ENCODE results near the gene ZNF697.
"Not testable (repeated sequence)": the region's sequence is repeated elsewhere in the genome, so short reads cannot be mapped to it uniquely, and the experiment has no call there.

DNA sequence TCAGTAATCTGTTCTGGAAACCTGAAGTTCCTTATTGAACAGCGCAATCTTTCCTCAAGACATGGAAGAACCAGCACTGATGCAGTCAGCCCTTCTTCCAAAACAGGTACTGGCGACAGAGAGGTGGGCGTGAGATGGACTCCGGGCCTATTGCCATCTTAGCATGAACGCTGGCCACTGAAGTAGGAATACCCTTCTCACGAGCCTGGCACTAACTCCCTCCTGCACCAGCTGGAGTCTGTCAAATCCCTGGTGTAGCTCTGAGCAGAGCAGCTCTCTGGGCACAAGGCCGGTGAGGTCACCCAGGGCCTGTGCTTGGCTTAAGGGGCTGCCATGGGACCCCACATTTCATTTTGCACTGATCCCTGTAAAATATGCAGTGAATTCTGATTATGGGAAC, 33.0 kb downstream of the ZNF697 start:
- TF ChIP-seq, protein P1, sequence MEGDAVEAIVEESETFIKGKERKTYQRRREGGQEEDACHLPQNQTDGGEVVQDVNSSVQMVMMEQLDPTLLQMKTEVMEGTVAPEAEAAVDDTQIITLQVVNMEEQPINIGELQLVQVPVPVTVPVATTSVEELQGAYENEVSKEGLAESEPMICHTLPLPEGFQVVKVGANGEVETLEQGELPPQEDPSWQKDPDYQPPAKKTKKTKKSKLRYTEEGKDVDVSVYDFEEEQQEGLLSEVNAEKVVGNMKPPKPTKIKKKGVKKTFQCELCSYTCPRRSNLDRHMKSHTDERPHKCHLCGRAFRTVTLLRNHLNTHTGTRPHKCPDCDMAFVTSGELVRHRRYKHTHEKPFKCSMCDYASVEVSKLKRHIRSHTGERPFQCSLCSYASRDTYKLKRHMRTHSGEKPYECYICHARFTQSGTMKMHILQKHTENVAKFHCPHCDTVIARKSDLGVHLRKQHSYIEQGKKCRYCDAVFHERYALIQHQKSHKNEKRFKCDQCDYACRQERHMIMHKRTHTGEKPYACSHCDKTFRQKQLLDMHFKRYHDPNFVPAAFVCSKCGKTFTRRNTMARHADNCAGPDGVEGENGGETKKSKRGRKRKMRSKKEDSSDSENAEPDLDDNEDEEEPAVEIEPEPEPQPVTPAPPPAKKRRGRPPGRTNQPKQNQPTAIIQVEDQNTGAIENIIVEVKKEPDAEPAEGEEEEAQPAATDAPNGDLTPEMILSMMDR (IDR thresholded peaks at IDR 0.05; ENCODE audit: insufficient read depth, low read length, poor library complexity, severe bottlenecking): not testable (repeated sequence)
- not testable (repeated sequence) for TF ChIP-seq EZH2phosphoT487 (conservative IDR thresholded peaks at IDR 0.05; ENCODE audit: low read length)

Data from SU-DHL-6 (cell line).